ENCODE data around the gene ATOX1.
"Not testable (repeated sequence)": the region's sequence is repeated elsewhere in the genome, so short reads cannot be mapped to it uniquely, and the experiment has no call there.

Gene ATOX1

DNA sequence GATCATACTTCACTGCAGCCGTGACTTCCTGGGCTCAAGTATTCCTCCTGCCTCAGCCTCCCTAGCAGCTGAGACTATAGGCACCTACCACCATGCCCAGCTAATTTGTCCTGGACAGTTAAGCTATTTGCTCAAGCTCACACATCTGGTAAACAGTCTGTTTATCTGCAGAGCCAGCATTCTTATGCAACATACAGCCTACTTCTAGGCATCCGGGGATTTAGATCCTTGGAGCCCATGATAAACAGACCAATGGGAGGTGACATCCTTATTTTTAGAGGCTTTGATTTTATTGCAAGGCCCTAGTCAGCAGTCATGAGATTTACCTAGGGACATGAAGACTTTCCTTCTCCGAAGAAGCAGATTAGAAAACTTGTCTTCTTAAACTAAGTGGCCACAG, 21.0 kb downstream of the ATOX1 start:
- H3K4me3 ChIP-seq (ENCODE audit: low read length), result no peak overlapping the region
- TF ChIP-seq, protein P1, sequence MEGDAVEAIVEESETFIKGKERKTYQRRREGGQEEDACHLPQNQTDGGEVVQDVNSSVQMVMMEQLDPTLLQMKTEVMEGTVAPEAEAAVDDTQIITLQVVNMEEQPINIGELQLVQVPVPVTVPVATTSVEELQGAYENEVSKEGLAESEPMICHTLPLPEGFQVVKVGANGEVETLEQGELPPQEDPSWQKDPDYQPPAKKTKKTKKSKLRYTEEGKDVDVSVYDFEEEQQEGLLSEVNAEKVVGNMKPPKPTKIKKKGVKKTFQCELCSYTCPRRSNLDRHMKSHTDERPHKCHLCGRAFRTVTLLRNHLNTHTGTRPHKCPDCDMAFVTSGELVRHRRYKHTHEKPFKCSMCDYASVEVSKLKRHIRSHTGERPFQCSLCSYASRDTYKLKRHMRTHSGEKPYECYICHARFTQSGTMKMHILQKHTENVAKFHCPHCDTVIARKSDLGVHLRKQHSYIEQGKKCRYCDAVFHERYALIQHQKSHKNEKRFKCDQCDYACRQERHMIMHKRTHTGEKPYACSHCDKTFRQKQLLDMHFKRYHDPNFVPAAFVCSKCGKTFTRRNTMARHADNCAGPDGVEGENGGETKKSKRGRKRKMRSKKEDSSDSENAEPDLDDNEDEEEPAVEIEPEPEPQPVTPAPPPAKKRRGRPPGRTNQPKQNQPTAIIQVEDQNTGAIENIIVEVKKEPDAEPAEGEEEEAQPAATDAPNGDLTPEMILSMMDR (IDR thresholded peaks at IDR 0.05; ENCODE audit: insufficient read depth, low read depth, low read length, missing control alignments), result no peak
- DNase-seq (ENCODE audit: low read depth), result no peak

DNA sequence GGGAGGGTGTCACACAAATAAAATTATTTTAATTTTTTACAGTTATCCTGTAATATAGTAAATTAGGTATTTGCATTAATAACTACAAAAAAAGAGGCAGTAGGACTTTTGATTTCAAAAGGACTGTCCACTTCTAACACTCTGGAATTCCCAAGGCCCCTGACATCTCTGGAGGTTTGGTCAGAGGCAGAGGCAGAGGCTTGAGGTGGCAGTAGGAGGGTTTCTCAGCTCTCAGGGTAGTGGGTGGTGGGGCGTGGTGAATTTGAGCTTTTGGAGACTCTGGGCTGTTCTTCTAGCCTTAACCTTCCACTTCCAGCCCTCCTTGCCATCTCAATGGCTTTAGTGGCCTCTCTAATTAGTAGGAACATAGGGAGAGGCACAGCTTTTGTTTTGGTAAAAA, 22.8 kb downstream of the ATOX1 start:
- TF ChIP-seq, protein P1 (IDR thresholded peaks at IDR 0.05; ENCODE audit: insufficient read depth, low read depth, low read length, missing control alignments), result no peak
- no peak for DNase-seq (ENCODE audit: low read depth)

DNA sequence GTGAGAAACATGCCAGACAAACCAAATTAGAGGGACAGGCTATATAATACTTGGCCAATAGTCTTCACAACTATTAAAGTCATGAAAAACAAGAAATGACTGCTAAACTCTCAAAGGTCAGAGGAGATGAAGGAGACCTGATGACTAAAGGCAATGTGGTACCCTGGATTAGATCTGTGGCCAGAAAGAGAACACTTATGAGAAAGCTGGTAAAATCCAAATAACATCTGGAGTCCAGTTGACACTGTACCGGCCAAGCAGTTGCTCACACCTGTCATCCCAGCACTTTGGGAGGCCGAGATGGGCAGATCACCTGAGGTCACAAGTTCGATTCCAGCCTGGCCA, 24.4 kb downstream of the ATOX1 start:
- TF ChIP-seq, protein P1 (IDR thresholded peaks at IDR 0.05; ENCODE audit: insufficient read depth, low read depth, low read length, missing control alignments), result no peak
- no peak overlapping the region for H3K4me3 ChIP-seq (ENCODE audit: low read length)
- no peak for DNase-seq (ENCODE audit: low read depth)

More for the DNA sequence above, 22.8 kb downstream of the ATOX1 start:
- no peak overlapping the region for H3K4me3 ChIP-seq (ENCODE audit: low read length)

GRCh38 chr5:151733358-151734063, 24.9 kb downstream of the ATOX1 start:
- no peak for DNase-seq (ENCODE audit: low read depth)
- TF ChIP-seq, protein P1 (IDR thresholded peaks at IDR 0.05; ENCODE audit: insufficient read depth, low read depth, low read length, missing control alignments), result no peak
- H3K4me3 ChIP-seq (ENCODE audit: low read length), result no peak overlapping the region

- TF ChIP-seq, protein P1 (IDR thresholded peaks at IDR 0.05; ENCODE audit: insufficient read depth, low read depth, low read length, missing control alignments), result no peak
- H3K4me3 ChIP-seq (ENCODE audit: low read length), result no peak overlapping the region
- no peak for DNase-seq (ENCODE audit: low read depth)
These were observed 28.1 kb downstream of the ATOX1 start for GRCh38 chr5:151730381-151730780.

DNA sequence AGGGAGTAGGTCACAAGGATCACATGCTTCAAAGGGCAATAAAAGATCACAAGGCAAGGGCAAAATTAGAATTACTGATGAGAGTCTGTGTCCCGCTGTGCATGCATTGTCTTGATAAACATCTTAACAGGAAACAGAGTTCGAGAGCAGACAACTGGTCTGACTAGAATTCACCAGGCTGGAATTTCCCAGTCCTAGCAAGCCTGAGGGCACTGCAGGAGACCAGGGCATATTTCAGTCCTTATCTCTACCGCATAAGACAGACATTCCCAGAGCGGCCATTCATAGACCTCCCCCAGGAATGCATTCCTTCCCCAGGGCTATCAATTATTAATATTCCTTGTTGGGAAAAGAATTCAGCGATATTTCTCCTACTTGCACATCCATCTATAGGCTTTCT, 28.8 kb downstream of the ATOX1 start:
- not testable (repeated sequence) for H3K4me3 ChIP-seq (ENCODE audit: low read length)
- DNase-seq (ENCODE audit: low read depth), result peak; percentile 41

GRCh38 chr5:151724360-151724759, 34.1 kb downstream of the ATOX1 start:
- DNase-seq (ENCODE audit: low read depth), result no peak
- TF ChIP-seq, protein P1 (IDR thresholded peaks at IDR 0.05; ENCODE audit: insufficient read depth, low read depth, low read length, missing control alignments), result no peak

More at GRCh38 chr5:151724360-151724759, 34.1 kb downstream of the ATOX1 start:
- H3K4me3 ChIP-seq (ENCODE audit: low read length), result no peak overlapping the region

Data from epithelial cell of esophagus (primary cell).